NB4 (cell line): ENCODE measurements around the gene KIRREL2.

Source experiments
- DNase-seq: peaks from one replicate; pipeline ENCODE4 v3.0.0; 2010; ENCODE audit warnings: low read depth
- H3K4me3 ChIP-seq: one replicate; pipeline ENCODE4 v1.5.1; 2011; ENCODE audit warnings: mild to moderate bottlenecking, low read depth, low read length, moderate library complexity
- CTCF ChIP-seq: IDR thresholded peaks from one replicate; pipeline ENCODE4 v1.5.1; 2012; ENCODE audit warnings: low read depth, low read length
- MAX ChIP-seq: IDR thresholded peaks from 2 replicates; pipeline ENCODE4 v1.6.1; 2011; ENCODE audit warnings: low read depth, low read length
- MYC ChIP-seq: IDR thresholded peaks from 2 replicates; pipeline ENCODE4 v1.6.1; 2011; ENCODE audit warnings: low read depth, low read length
- POLR2A ChIP-seq: IDR thresholded peaks from 2 replicates; pipeline ENCODE4 v1.6.1; 2011; ENCODE audit warnings: mild to moderate bottlenecking; ENCODE audit not compliant: insufficient read length; ENCODE audit errors: extremely low read depth

The KIRREL2 gene

DNA sequence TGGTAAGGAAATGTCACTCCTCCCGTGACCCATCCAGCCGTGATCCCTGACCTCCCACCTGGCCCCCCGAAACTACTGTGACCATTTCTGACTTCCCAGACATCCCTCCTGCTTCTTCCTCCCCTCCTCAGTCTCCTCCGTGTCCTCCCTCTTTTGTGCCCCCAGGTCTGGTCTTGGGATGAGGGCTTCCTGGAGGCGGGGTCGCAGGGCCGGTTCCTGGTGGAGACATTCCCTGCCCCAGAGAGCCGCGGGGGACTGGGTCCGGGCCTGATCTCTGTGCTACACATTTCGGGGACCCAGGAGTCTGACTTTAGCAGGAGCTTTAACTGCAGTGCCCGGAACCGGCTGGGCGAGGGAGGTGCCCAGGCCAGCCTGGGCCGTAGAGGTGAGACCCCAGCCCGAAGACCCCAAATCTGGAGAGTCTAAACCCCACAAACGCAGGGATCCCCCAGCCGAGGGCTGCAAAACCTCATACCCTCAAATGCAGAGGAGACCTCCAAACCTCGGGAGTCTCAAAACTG, 5.0 kb downstream of the KIRREL2 start:
- no peak for TF ChIP-seq MAX
- TF ChIP-seq MYC, result no peak
- TF ChIP-seq CTCF, result no peak
- no peak for TF ChIP-seq POLR2A
- no peak overlapping the region for H3K4me3 ChIP-seq
- no peak for DNase-seq

DNA sequence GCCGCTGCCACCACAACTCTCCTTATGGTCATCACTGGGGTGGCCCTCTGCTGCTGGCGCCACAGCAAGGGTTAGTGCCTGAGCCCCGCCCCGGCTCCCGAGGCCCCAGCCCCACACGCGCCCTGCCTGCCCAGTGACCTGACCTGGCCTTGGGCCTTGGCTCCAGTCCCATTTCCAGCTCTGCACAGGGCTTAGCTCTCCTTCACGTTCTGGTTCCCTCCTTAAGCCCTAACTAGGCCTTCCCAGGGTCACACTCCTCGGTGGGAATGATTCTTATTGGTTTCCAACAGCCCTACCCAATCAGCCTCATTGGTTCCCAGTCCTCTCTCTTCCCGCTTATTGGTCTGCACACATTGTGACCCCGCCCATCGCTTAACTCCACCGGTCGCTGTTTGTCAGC, 5.8 kb downstream of the KIRREL2 start:
- TF ChIP-seq MAX, result no peak
- no peak for TF ChIP-seq MYC
- TF ChIP-seq POLR2A, result no peak
- no peak for TF ChIP-seq CTCF
- no peak overlapping the region for H3K4me3 ChIP-seq
- DNase-seq, result no peak

DNA sequence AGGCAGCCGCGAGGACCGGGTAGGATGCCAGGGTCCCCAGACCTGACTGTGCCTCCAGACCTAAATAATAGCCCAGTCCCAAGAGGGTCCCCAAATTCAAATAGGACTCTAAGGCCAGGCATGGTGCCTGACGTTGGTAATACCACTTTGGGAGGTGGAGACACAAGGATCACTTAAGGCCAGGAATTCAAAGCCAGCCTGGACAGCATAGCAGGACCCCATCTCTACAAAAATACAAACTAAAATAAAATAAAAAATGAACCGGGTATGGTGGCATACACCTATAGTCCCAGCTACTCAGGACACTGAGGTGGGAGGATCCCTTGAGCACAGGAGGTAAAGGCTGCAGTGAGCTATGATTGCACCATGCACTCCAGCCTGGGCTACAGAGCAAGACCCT, 6.3 kb downstream of the KIRREL2 start:
- TF ChIP-seq CTCF (no peak), POLR2A (no peak), MAX (no peak), MYC (no peak)
- no peak for DNase-seq
- H3K4me3 ChIP-seq, result no peak overlapping the region

GRCh38 chr19:35868172-35868822, 11.6 kb downstream of the KIRREL2 start, which contains the start of gene APLP1:
APLP1 (plus strand) TSS chr19:35868574; CDS start chr19:35868637, 63 bp downstream.
- peak; percentile 48 for DNase-seq
- H3K4me3 ChIP-seq, result no peak within 1 kb of the TSS

DNA sequence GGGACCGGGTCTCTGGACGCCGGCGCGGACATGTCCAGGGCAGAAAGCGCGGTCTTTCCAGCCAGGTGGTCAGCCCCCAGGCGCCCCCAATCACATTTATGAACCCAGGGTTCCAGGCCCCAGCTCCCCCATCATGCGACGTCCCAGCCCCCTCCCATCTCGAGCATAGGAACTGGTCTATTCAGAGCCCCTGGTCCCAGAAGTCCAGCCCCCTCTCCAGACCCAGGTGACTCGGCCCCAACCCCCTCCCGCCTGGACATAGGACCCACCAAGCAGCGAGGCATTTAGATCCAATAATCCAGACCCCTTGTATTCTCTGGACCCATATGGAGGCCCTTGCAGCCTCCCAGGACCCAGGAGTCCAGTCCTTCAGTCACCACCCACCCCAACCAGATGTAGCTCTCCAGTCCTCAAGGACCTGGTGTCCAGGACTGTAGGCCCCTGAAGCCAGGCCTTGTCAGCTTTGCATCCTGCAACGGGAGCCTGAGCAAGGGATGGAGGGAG, 12.2 kb downstream of the KIRREL2 start:
- H3K4me3 ChIP-seq, result no peak overlapping the region
- TF ChIP-seq POLR2A (no peak), CTCF (no peak), MYC (no peak), MAX (no peak)
- no peak for DNase-seq

More at GRCh38 chr19:35868172-35868822, 11.6 kb downstream of the KIRREL2 start, which contains the start of gene APLP1:
- TF ChIP-seq POLR2A (no peak), MYC (no peak), MAX (no peak), CTCF (no peak)
